Mammary epithelial cell (primary cell): ENCODE measurements around the gene ARPIN.

Experiments used
- CTCF ChIP-seq, 2 donors: IDR thresholded peaks in 1 of 2; conservative IDR thresholded peaks in 1 of 2; 2 replicates each; pipeline ENCODE4 v1.5.1; 2011 to 2012; ENCODE audit warnings: inconsistent platforms in 2 of 2, low read length in 2 of 2, mild to moderate bottlenecking in 2 of 2, control low read depth in 1 of 2, low read depth in 1 of 2; ENCODE audit not compliant: insufficient read depth in 1 of 2; ENCODE audit errors: extremely low read depth in 1 of 2
- EZH2 ChIP-seq: IDR thresholded peaks from 2 replicates; pipeline ENCODE4 v1.6.1; 2012; ENCODE audit warnings: low read length, inconsistent platforms, borderline replicate concordance

- TF ChIP-seq CTCF (conservative IDR thresholded peaks at IDR 0.05 in 1 of 2, IDR thresholded peaks at IDR 0.05 in 1 of 2; ENCODE audit: extremely low read depth in 1 of 2, insufficient read depth in 1 of 2, low read depth in 1 of 2, low read length in 2 of 2), result no peak
- TF ChIP-seq EZH2, result no peak
Measured at GRCh38 chr15:89857673-89858072, 55.1 kb downstream of the ARPIN start.
